Fibroblast of skin of left quadriceps (primary cell): ENCODE results near the gene GJA1.

Source experiments
- DNase-seq, 2 experiments: peaks; one replicate each; pipeline ENCODE4 v3.0.0-alpha.2; 2013; ENCODE audit warnings: low read depth in 2 of 2

GJA1 gene

GRCh38 chr6:121482751-121483150 is 47.3 kb downstream of the GJA1 start:
- DNase-seq, result no peak

- DNase-seq, result no peak
Observed at GRCh38 chr6:121485359-121485811, 49.9 kb downstream of the GJA1 start.

- no peak for DNase-seq
Observed at GRCh38 chr6:121491576-121491975, 56.1 kb downstream of the GJA1 start.

GRCh38 chr6:121492536-121492935 is 57.1 kb downstream of the GJA1 start:
- no peak for DNase-seq

- DNase-seq, result no peak
Observed at GRCh38 chr6:121497970-121498375, 62.5 kb downstream of the GJA1 start.

GRCh38 chr6:121498481-121499276 is 63.2 kb downstream of the GJA1 start:
- no peak for DNase-seq
